ENCODE measurements around the gene GMCL2. TPM values are rescaled to one million over a fixed set of nuclear protein-coding genes. Genes with fewer than 3 reads are reported as not detected.

Gene GMCL2
- total RNA-seq, 1 experiment from 2014 or later, result not detected

DNA sequence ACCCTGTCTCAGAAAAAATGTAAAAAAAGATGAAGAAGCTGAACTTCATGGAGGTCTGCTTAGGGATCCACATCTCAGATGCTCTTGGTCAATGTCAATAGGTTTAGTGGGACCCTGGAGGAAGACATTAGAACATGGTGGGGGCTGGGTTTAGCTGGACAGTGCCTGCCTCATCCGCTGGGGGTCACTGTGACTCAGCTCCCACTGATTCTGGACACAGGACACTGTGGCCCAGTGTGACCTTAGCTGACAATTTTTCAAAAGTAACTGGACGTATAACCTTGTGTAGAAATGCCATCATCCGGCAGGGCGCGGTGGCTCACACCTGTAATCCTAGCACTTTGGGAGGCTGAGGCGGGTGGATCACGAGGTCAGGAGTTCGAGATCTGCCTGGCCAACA lies 9.8 kb upstream of the GMCL2 start:
- Mint-ChIP-seq H3K27me3 (ENCODE audit: insufficient read depth, unreplicated experiment) (peaks cover 7% of the 10 kb centered on the region), H3K27ac (ENCODE audit: unreplicated experiment) (no peak overlapping the region), H3K36me3 (ENCODE audit: insufficient read depth, unreplicated experiment) (no peaks in the 10 kb centered on the region), H3K9me3 (ENCODE audit: unreplicated experiment) (peaks cover 13% of the 10 kb centered on the region), H3K4me1 (ENCODE audit: low read depth, unreplicated experiment) (no peaks in the 10 kb centered on the region), H3K4me3 (ENCODE audit: unreplicated experiment) (no peak overlapping the region)
- CTCF ChIA-PET, result interaction anchor here (0.6 to 1.5 kb wide), 3 partner anchors 121 to 484 kb away, joined by 3 to 7 read pairs (median 4); no protein-coding TSS in a partner anchor
- intact Hi-C loops (cut with micrococcal nuclease; ENCODE audit: unreplicated experiment), result no loop called here
- peak in 1 of 2 experiments; percentile 36 for DNase-seq
- H3K4me1 ChIP-seq, result no peaks in the 10 kb centered on the region
- POLR2A ChIA-PET, result no interaction called here
- H3K4me3 ChIP-seq (ENCODE audit: low read depth, low read length), result no peak overlapping the region
- no peaks in the 10 kb centered on the region for H3K9me3 ChIP-seq
- H3K27me3 ChIP-seq (replicated peaks; ENCODE audit: control insufficient read depth, insufficient read depth, low read length), result no peaks in the 10 kb centered on the region
- no TSS peak for BruUV-seq (replicated peaks)
- TF ChIP-seq, protein P1, sequence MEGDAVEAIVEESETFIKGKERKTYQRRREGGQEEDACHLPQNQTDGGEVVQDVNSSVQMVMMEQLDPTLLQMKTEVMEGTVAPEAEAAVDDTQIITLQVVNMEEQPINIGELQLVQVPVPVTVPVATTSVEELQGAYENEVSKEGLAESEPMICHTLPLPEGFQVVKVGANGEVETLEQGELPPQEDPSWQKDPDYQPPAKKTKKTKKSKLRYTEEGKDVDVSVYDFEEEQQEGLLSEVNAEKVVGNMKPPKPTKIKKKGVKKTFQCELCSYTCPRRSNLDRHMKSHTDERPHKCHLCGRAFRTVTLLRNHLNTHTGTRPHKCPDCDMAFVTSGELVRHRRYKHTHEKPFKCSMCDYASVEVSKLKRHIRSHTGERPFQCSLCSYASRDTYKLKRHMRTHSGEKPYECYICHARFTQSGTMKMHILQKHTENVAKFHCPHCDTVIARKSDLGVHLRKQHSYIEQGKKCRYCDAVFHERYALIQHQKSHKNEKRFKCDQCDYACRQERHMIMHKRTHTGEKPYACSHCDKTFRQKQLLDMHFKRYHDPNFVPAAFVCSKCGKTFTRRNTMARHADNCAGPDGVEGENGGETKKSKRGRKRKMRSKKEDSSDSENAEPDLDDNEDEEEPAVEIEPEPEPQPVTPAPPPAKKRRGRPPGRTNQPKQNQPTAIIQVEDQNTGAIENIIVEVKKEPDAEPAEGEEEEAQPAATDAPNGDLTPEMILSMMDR (IDR thresholded peaks at IDR 0.05; ENCODE audit: insufficient read depth in 1 of 2, low read depth in 1 of 2, low read length in 1 of 2, severe bottlenecking in 1 of 2, unreplicated experiment in 1 of 2), result peak; percentile 31 to 47
- no peaks in the 10 kb centered on the region for H3K36me3 ChIP-seq (ENCODE audit: control insufficient read depth, insufficient read depth, low read length)

DNA sequence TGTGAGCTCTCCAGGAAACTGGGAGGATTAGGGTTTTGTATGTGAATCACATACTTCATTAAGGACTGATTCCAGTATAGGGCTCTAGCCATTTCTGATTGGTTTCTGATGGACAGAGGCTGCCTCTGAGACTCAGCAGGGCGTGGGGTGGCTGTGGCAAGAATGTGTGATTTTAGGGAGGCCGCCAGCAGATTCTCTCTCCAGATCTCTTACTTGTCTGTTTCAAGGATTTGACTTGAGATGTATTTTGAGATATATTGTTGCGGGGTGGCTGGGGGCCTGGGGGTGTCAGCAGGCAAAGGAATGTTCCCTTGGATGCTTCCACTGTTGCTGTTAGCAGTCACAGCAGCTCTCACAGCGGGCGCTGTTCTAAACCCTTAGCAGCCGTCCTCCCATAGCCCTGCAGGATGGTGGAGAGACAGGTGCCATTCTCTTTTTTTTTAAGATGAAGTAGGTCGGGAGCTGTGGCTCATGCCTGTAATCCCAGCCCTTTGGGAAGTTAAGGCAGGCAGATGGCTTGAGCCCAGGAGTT lies 9.2 kb upstream of the GMCL2 start:
- Histone ChIP-seq H3K4me3 (ENCODE audit: low read depth, low read length) (no peak overlapping the region), H3K27me3 (replicated peaks; ENCODE audit: control insufficient read depth, insufficient read depth, low read length) (no peaks in the 10 kb centered on the region), H3K4me1 (no peaks in the 10 kb centered on the region), H3K36me3 (ENCODE audit: control insufficient read depth, insufficient read depth, low read length) (no peaks in the 10 kb centered on the region), H3K9me3 (no peaks in the 10 kb centered on the region)
- intact Hi-C loops (cut with micrococcal nuclease; ENCODE audit: unreplicated experiment), result no loop called here
- POLR2A ChIA-PET, result no interaction called here
- no peaks in the 10 kb centered on the region for H3K4me1 Mint-ChIP-seq (ENCODE audit: low read depth, unreplicated experiment)
- CTCF ChIA-PET, result interaction anchor here (0.6 to 1.5 kb wide), 3 partner anchors 8 to 219 kb away, joined by 3 to 7 read pairs (median 4); partner anchors contain the start of gene HNRNPAB
- no peaks in the 10 kb centered on the region for H3K36me3 Mint-ChIP-seq (ENCODE audit: insufficient read depth, unreplicated experiment)
- no peak overlapping the region for H3K27ac Mint-ChIP-seq (ENCODE audit: unreplicated experiment)
- H3K9me3 Mint-ChIP-seq (ENCODE audit: unreplicated experiment), result peaks cover 15% of the 10 kb centered on the region
- BruUV-seq (replicated peaks), result no TSS peak
- DNase-seq, result no peak
- H3K4me3 Mint-ChIP-seq (ENCODE audit: unreplicated experiment), result no peak overlapping the region
- peaks cover 7% of the 10 kb centered on the region for H3K27me3 Mint-ChIP-seq (ENCODE audit: insufficient read depth, unreplicated experiment)
- TF ChIP-seq, protein P1 (IDR thresholded peaks at IDR 0.05; ENCODE audit: insufficient read depth in 1 of 2, low read depth in 1 of 2, low read length in 1 of 2, severe bottlenecking in 1 of 2, unreplicated experiment in 1 of 2), result no peak

DNA sequence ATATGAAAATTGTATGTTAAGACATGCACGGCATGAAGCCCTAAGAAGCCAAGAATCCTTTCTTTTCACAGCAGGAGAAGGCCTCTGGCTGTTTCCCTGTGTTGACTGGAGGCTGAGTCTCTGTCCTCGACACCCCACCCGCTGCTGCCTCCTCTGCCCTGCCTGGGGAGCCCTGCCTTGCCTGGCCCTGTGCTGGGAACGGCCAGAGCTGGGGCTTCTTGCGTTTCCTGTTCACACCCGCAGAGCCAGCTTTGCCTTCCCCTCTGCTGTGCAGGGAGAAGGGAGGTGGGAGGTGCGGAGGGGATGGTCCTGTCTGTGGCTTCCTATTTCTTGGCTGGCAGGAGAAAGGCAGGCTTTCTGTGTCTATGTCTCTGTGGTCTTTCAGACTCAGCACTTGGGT lies 6.9 kb upstream of the GMCL2 start:
- POLR2A ChIA-PET, result no interaction called here
- H3K9me3 ChIP-seq, result no peaks in the 10 kb centered on the region
- no peak overlapping the region for H3K4me3 ChIP-seq (ENCODE audit: low read depth, low read length)
- intact Hi-C loops (cut with micrococcal nuclease; ENCODE audit: unreplicated experiment), result no loop called here
- no peaks in the 10 kb centered on the region for H3K4me1 Mint-ChIP-seq (ENCODE audit: low read depth, unreplicated experiment)
- no peak overlapping the region for H3K27ac Mint-ChIP-seq (ENCODE audit: unreplicated experiment)
- no peaks in the 10 kb centered on the region for H3K4me1 ChIP-seq
- peaks cover 7% of the 10 kb centered on the region for H3K27me3 Mint-ChIP-seq (ENCODE audit: insufficient read depth, unreplicated experiment)
- peaks cover 15% of the 10 kb centered on the region for H3K9me3 Mint-ChIP-seq (ENCODE audit: unreplicated experiment)
- H3K36me3 Mint-ChIP-seq (ENCODE audit: insufficient read depth, unreplicated experiment), result no peaks in the 10 kb centered on the region
- no peaks in the 10 kb centered on the region for H3K27me3 ChIP-seq (replicated peaks; ENCODE audit: control insufficient read depth, insufficient read depth, low read length)
- H3K4me3 Mint-ChIP-seq (ENCODE audit: unreplicated experiment), result no peak overlapping the region
- TF ChIP-seq, protein P1 (IDR thresholded peaks at IDR 0.05; ENCODE audit: insufficient read depth in 1 of 2, low read depth in 1 of 2, low read length in 1 of 2, severe bottlenecking in 1 of 2, unreplicated experiment in 1 of 2), result no peak
- no peak for DNase-seq
- no TSS peak for BruUV-seq (replicated peaks)
- CTCF ChIA-PET, result no interaction called here
- H3K36me3 ChIP-seq (ENCODE audit: control insufficient read depth, insufficient read depth, low read length), result no peaks in the 10 kb centered on the region
